ENCODE data around the gene HOMER1. TPM values are rescaled to one million over a fixed set of nuclear protein-coding genes. Genes with fewer than 3 reads are reported as not detected.

The HOMER1 gene
- total and polyA plus RNA-seq, 2 of the 13 experiments (the other 11 are each of a cell fraction or from before 2014, with no cell fraction given): 5.3 to 24.8 TPM

- TF ChIP-seq, protein P1, sequence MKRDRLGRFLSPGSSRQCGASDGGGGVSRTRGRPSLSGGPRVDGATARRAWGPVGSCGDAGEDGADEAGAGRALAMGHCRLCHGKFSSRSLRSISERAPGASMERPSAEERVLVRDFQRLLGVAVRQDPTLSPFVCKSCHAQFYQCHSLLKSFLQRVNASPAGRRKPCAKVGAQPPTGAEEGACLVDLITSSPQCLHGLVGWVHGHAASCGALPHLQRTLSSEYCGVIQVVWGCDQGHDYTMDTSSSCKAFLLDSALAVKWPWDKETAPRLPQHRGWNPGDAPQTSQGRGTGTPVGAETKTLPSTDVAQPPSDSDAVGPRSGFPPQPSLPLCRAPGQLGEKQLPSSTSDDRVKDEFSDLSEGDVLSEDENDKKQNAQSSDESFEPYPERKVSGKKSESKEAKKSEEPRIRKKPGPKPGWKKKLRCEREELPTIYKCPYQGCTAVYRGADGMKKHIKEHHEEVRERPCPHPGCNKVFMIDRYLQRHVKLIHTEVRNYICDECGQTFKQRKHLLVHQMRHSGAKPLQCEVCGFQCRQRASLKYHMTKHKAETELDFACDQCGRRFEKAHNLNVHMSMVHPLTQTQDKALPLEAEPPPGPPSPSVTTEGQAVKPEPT (CRISPR knock-in tag; IDR thresholded peaks at IDR 0.05; ENCODE audit: low read depth): no peak
- TF ChIP-seq ZNF180 (CRISPR knock-in tag; IDR thresholded peaks at IDR 0.05; ENCODE audit: borderline replicate concordance, low read depth) (no peak), ZNF646 (CRISPR knock-in tag; IDR thresholded peaks at IDR 0.05) (no peak), AHR (CRISPR knock-in tag; IDR thresholded peaks at IDR 0.05) (no peak), ATM (IDR thresholded peaks at IDR 0.05; ENCODE audit: borderline replicate concordance) (no peak), ZSCAN25 (CRISPR knock-in tag; IDR thresholded peaks at IDR 0.05) (no peak), NFRKB (IDR thresholded peaks at IDR 0.05) (no peak), TBP (CRISPR knock-in tag; IDR thresholded peaks at IDR 0.05) (no peak), GMEB2 (CRISPR knock-in tag; IDR thresholded peaks at IDR 0.05; ENCODE audit: low read depth) (no peak), ZNF674 (CRISPR knock-in tag; IDR thresholded peaks at IDR 0.05; ENCODE audit: low read depth) (no peak), ATRX (CRISPR knock-in tag; IDR thresholded peaks at IDR 0.05; ENCODE audit: borderline replicate concordance) (no peak), KLF16 (CRISPR knock-in tag; IDR thresholded peaks at IDR 0.05) (peak in 1 of 2 experiments; percentile 56; a peak in 1 of 4 replicates), KAT7 (CRISPR knock-in tag; IDR thresholded peaks at IDR 0.05; ENCODE audit: borderline replicate concordance) (no peak), YEATS4 (CRISPR knock-in tag; IDR thresholded peaks at IDR 0.05; ENCODE audit: borderline replicate concordance) (0 out of 2 replicates have a peak, but pooled peaks have one; percentile 28), NFATC3 (CRISPR knock-in tag; IDR thresholded peaks at IDR 0.05) (no peak)
- TF ChIP-seq, protein P2, sequence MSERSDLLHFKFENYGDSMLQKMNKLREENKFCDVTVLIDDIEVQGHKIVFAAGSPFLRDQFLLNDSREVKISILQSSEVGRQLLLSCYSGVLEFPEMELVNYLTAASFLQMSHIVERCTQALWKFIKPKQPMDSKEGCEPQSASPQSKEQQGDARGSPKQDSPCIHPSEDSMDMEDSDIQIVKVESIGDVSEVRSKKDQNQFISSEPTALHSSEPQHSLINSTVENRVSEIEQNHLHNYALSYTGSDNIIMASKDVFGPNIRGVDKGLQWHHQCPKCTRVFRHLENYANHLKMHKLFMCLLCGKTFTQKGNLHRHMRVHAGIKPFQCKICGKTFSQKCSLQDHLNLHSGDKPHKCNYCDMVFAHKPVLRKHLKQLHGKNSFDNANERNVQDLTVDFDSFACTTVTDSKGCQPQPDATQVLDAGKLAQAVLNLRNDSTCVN (CRISPR knock-in tag; IDR thresholded peaks at IDR 0.05; ENCODE audit: borderline replicate concordance): no peak
- TF ChIP-seq, protein P3, sequence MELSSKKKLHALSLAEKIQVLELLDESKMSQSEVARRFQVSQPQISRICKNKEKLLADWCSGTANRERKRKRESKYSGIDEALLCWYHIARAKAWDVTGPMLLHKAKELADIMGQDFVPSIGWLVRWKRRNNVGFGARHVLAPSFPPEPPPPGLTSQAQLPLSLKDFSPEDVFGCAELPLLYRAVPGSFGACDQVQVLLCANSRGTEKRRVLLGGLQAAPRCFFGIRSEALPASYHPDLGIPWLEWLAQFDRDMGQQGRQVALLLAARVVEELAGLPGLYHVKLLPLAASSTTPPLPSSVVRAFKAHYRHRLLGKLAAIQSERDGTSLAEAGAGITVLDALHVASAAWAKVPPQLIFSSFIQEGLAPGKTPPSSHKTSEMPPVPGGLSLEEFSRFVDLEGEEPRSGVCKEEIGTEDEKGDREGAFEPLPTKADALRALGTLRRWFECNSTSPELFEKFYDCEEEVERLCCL (CRISPR knock-in tag; IDR thresholded peaks at IDR 0.05; ENCODE audit: borderline replicate concordance): no peak
Measured at GRCh38 chr5:79535477-79536192, 21.7 kb upstream of the HOMER1 start (continued).
